HG03196 (cell line): Measurements from ENCODE around the gene MCM9.

ENCODE experiments used
- ATAC-seq: cut with Tn5 transposase; IDR thresholded peaks from one replicate; pipeline ENCODE4 v1.9.1; 2021; ENCODE audit not compliant: unreplicated experiment

MCM9 gene

DNA sequence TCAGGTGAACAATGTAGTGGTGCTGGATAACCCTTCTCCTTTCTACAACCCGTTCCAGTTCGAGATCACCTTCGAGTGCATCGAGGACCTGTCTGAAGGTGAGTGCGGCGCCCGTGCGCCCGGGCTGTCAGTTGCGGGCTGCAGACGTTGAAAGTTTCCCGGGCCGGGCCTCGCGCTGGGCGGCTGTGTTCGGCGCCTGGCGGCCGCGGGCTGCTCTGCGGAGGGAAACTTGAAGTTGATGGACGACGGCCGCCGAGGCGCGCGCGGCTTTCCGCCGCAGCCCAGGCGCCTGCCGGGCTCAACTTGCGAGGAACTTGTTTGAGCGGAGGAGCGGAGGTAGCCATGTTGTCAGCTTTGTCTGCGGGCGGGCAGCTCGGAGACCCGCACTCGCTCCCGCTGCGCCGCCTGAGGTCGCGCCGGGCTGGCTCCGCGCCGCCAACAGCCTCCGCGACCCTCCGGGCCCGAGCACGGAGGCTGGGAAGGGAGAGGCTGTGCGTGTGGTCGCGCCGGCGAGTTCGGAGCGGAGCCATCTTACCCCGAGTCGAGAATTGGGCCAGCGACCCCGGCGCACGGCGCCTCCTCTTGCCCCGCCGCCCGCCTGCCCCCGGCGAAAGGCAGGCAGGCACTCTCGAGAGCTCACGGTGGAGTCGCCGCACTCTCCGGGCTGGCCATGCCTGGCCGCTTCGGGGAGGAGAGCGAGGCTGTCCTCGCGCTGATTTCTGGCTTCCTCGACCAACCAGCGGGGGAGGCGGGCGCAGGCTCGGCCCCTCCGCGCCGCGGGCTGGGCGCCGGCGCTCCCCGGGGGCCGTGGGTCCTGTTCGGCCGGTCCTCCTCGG lies 40.3 kb downstream of the MCM9 start:
- peak; percentile 41 for ATAC-seq

DNA sequence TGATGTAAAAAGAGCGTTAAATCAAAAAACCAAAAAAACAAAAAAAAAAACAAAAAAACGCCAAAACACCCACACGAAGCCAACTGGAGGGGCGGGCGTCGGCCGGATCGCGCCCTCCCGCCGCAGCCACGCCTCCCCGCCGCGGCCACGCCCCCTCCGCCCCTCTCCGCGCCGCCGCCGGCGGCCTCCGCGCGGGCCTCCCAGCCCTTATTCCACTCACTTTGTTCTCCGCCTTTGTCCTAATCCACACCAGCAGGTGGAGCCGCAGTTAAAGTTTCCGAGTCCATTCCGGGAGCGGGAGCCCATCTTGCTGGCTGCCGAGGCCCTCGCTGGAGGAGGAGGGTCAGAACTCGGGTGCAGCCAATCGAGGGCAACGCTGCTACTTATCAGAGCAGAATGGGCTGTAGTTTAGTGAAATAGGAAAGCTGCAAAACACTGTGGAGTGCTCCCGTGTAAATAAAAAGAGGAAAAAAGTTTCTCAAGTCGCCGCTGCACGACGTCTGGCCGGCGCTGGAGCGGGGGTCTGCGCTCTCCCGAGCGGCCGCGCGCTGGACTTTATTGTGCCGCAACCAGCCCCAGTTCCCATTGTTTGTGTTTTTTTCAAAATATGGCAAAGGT lies 41.0 kb downstream of the MCM9 start, which contains the start of gene ASF1A:
TSS of gene ASF1A (plus strand) at position 346 of the 618 bp plus-strand sequence. CDS start at position 608, 262 bp downstream.
- peak; percentile 67 for ATAC-seq

- ATAC-seq = no peak
These were observed 41.7 kb downstream of the MCM9 start for GRCh38 chr6:118893064-118893806.

GRCh38 chr6:118892355-118892991 lies 42.5 kb downstream of the MCM9 start:
- no peak for ATAC-seq

DNA sequence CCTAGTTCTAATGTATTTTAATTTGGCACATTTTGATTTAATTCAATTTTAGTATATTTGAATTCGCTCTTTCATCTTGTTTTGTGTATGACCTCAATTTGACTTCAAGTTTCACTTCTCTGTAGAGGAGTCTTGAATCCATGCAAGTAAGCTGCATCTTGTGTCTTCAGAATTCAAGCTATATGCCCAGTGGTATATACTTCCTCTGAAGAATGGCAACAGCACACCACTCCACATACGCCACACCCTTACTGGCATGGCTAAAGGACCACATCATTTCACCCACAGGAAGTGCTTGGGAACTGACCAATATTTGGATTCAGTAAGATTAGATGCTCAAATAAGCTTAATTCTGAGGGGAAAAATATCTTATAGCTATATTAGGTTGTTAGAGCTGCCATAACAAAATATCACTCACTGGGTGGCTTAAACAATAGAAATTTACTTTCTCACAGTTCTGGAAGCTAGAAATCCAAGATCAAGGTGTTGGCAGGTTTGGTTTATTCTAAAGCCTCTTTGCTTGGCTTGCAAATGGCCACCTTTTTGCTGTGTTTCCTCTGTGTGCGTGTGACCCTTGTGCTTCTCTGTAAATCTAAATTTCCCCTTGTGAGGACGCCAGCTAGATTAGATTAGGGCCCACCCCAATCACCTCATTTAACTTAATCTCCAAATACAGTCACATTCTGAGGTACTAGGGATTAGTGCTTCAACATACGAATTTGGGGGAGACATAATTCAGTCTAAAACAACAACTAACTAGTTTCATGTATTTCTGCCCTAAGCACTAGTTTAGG lies 43.8 kb downstream of the MCM9 start:
- ATAC-seq = peak; percentile 14

DNA sequence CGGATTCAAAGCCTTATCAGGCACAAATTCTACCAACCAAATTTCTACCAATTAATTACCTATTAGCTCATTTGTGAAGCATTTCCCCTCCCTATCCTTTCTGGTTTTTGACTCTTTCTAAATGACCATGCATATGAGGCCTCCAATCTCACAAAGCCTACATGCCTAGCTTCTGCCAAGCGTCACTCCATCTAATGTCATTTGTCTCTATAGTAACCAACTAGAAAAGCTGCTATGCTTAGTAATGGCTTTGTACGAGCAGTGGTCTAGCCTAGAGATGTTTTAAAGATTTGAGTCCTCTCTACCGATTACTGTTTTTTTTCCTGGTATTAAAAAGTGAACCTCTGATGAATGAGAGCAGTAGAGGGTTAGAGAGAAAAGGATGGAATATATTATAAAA lies 45.8 kb downstream of the MCM9 start:
- no peak for ATAC-seq

DNA sequence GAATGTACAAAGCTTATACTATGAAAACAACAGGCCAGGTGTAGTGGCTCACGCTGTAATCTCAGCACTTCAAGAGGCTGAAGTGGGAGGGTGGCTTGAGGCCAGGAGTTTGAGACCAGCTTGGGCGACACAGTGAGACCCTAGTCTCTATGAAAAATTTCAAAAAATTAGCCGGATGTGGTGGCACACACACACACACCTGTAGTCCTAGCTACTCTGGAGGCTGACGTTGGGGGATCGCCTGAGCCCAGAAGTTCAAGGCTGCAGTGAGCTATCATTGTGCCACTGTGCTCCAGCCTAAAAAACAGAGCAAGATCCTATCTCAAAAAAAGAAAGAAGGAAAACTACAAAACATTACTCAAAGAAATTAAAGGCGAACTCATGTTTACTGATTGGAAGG lies 48.3 kb downstream of the MCM9 start:
- ATAC-seq = no peak

DNA sequence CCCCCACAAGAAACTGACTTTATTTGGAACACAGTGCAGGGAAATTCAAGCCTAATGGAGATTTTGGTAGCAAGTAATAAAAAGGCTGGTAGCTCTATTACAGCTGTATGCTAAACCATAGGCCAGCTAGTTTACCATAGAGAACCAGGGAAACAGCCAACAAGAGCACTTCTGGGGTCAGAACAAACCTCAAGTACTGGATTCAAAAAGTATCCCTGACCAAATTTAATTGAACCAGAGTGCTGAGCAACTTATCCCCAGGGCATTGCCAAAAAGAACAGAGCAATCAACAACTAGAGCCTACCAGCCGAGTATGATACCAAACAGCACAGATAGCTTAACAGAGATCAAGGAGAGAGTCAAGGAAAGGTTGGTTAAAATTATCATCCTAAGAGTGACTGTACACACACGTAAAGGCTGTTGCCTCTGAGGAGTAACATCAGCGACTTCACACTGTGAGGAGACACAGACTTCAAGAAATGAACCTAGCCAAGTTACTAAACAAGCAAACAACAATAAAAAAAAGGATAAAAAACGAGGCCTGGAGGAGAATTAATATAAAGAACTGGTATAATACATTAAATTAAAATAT lies 52.5 kb downstream of the MCM9 start:
- ATAC-seq = no peak

GRCh38 chr6:118881440-118882313 lies 53.3 kb downstream of the MCM9 start:
- peak; percentile 67 for ATAC-seq

DNA sequence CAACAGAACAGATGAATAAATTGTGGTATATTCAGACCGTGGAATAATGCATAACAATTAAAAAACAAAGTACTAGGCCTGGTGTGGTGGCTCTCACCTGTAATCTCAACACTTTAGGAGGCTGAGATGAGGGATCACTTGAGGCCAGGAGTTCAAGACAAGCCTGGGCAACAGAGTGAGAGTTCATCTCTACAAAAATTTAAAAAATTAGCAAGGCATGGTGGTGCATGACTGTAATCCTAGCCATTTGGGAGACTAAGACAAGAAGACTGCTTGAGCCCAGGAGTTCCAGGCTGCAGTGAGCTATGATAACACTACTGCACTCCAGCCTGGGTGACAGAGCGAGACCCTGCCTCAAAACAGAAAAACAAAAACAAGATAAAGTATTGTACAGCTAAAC lies 57.2 kb downstream of the MCM9 start:
- no peak for ATAC-seq

DNA sequence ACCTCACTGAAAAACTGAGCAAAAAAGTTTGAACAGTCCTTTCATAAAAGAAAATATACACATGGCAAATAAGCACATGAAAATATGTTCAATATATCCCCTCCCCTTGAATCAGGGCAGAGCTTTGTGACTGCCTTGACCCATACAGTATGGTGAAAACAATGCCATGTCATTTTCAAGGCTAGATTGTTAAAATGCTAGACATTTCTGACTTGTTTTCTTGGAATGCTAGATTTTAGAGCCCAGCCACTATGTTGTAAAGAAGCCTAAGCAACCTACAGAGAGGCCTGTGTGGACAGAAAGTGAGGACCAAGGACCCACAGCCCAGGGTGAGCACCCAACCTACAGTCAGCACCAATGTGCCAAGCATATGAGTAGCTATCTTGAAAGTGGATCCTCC lies 58.1 kb downstream of the MCM9 start:
- ATAC-seq = no peak

GRCh38 chr6:118876198-118876597 lies 58.8 kb downstream of the MCM9 start:
- no peak for ATAC-seq

DNA sequence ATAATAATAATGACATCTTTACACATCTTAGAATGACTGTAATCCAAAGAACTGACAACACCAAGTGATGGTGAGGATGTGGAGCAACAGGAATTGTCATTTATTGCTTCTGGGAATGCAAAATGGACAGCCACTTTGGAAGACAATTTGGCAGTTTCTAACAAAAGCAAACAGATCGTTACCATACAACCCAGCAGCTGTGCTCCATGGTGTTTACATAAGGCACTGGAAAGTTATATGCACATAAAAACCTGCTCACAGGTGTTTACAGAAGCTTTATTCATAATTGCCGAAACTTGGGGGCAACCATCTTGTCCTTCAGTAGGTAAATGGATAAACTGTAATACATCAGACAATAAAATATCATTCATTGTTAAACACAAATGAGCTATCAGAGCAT lies 59.3 kb downstream of the MCM9 start:
- no peak for ATAC-seq

DNA sequence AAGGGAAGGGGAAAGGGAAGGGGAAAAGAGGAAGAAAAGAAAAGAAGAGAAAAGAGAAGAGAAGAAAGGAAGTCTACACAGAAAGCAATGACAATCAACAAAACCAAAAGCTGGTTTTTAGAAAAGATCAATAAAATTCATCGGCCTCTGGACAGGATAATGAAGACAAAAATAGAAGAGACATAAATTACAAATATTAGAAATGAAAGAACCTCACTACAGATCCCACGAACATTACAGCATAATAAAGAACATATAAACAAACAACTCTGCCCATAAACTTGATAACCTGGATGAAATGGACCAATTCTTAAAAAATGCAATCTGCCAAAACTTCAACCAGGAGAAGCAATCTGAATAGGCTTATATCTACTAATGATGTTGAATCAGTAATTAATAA lies 61.7 kb downstream of the MCM9 start:
- ATAC-seq = no peak

DNA sequence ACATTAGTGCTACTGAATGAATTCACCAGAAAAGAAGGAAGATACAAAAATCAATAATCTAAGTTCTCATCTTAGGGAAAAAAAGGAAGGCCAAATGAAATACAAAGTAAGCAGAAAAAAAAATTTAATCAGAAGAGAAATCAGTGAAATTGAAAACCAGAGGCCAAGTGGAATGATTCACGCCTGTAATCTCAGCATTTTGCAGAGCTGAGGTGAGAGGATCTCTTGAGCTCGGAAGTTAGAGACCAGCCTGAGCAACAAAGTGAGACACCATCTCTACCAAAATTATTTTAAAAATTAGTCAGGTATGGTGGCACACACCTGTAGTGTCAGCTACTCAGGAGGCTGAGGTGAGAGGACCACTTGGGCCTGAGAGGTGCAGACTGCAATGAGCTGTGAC lies 62.2 kb downstream of the MCM9 start:
- no peak for ATAC-seq

DNA sequence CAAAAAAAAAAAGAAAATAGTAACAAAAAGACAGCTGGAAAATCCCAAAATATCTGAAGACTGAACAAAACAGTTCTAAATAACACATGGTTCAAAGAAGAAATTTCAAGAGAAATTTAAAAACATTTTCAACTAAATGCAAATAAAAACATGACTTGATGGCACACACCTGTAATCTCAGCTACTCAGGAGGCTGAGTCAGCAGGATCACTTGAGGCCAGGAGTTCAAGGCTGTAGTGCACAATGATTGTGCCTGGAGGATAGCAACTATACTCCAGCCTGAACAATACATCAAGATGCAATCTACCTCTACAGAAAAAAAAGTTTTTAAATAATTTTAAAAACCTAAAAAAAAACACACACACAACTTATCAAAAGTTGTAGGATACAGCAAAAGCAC lies 62.6 kb downstream of the MCM9 start:
- ATAC-seq = no peak

DNA sequence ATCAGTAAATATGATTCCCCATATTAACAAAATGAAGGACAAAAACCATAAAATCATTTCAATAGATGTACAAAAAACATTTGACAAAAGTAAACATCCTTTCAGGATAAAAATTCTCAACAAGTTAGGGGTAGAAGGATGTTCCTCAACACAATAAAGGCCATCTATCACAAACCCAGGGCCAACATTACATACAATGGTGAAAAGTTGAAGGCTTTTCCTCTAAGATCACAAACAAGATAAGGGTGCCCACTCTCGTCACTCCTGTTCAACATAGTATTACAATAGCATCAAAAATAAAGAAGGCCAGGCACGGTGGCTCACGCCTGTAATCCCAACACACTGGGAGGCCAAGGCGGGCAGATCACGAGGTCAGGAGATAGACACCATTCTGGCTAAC lies 63.6 kb downstream of the MCM9 start:
- no peak for ATAC-seq

DNA sequence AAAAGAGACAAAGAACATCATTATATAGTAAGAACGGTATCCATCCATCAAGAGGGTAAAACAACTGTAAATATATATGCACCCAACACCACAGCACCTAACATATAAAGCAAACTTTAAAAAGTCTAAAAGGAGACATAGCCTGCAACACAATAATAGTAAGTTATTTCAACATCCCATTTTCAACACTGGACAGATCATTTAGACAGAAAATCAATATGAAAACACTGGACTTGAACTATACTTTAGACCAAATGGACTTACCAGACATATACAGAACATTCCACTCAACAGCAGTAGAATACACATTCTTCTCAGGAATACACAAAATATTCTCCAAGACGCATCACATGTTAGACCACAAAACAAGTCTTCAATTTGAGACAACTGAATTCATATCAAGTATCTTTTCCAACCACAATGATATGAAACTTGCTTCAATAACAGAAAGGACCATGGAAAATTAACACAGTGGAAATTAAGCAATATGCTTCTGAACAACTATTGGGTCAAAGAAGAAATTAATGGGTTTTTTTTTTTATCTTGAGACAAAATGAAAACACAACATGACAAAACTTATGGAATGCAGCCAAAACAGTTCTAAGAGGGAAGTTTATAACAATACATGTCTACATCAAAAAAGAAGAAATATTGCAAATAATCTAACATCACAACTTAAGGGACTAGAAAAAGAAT lies 64.9 kb downstream of the MCM9 start:
- no peak for ATAC-seq

GRCh38 chr6:118869350-118869749 lies 65.6 kb downstream of the MCM9 start:
- no peak for ATAC-seq
